H1 (cell line): Measurements from ENCODE around the gene ZNF407. TPM values are rescaled to one million over a fixed set of nuclear protein-coding genes. Genes with fewer than 3 reads are reported as not detected.

ENCODE experiments used
- CTCF ChIA-PET: fragments of 300-600 bp; sonication (Branson Sonifier 250); formaldehyde crosslinking; loops from one replicate; lab custom pipeline; 2021; ENCODE audit not compliant: partially characterized antibody; lab: Charles Lee
- POLR2A ChIA-PET: fragments of 300-600 bp; sonication (Branson Sonifier 250); formaldehyde crosslinking; loops from one replicate; lab custom pipeline; 2021; ENCODE audit warnings: inconsistent platforms; ENCODE audit not compliant: partially characterized antibody; lab: Charles Lee
- DNase-seq, 2 experiments: peaks; one replicate each; pipeline versions ENCODE4 v3.0.0 to v3.0.0-alpha.2; 2010 to 2022; ENCODE audit warnings: low spot score in 2 of 2, low read depth in 1 of 2, mixed read lengths in 1 of 2
- FAIRE-seq: peaks from 2 replicates; lab custom pipeline; 2011; peaks lifted over from hg19 to GRCh38; lab: Jason Lieb, UNC
- H2AFZ ChIP-seq: 2 replicates; pipeline ENCODE4 v1.8.1; 2012; ENCODE audit warnings: low read length, inconsistent platforms
- H2AK5ac ChIP-seq: 2 replicates; pipeline ENCODE4 v1.6.1; 2013; ENCODE audit warnings: low read depth, low read length
- H2BK120ac ChIP-seq: replicated peaks from 2 replicates; pipeline ENCODE3; 2013; ENCODE audit warnings: low read depth, low read length, inconsistent platforms
- H2BK12ac ChIP-seq: 2 replicates; pipeline ENCODE4 v1.6.1; 2013; ENCODE audit warnings: low read depth, low read length
- H2BK15ac ChIP-seq: 2 replicates; pipeline ENCODE4 v1.6.1; 2013; ENCODE audit warnings: low read length
- H2BK20ac ChIP-seq: 2 replicates; pipeline ENCODE4 v1.6.1; 2013; ENCODE audit warnings: low read length
- H2BK5ac ChIP-seq: 2 replicates; pipeline ENCODE4 v1.6.1; 2013; ENCODE audit warnings: low read depth, low read length
- H3K14ac ChIP-seq: 2 replicates; pipeline ENCODE4 v1.6.1; 2013; ENCODE audit warnings: inconsistent platforms; ENCODE audit not compliant: insufficient read length
- H3K18ac ChIP-seq: 2 replicates; pipeline ENCODE4 v1.6.1; 2013; ENCODE audit warnings: low read length; ENCODE audit errors: extremely low read depth
- H3K23ac ChIP-seq: 2 replicates; pipeline ENCODE4 v1.6.1; 2013; ENCODE audit warnings: inconsistent platforms; ENCODE audit not compliant: insufficient read length
- H3K23me2 ChIP-seq: 2 replicates; pipeline ENCODE4 v1.6.1; 2013; ENCODE audit warnings: low read depth, low read length
- H3K27ac ChIP-seq: 2 replicates; pipeline ENCODE4 v1.6.1; 2011; ENCODE audit warnings: low read depth, low read length, inconsistent platforms
- H3K27me3 ChIP-seq, 4 experiments: replicated peaks in 1 of 4; 1 replicate in 1 of 4; 2 replicates in 3 of 4; pipeline versions ENCODE4 v1.6.1 to v1.8.1; 2011 to 2013; ENCODE audit warnings: low read length in 3 of 4, mild to moderate bottlenecking in 3 of 4, inconsistent platforms in 2 of 4, mixed read lengths in 2 of 4, moderate library complexity in 1 of 4; ENCODE audit not compliant: control insufficient read depth in 3 of 4, insufficient read depth in 3 of 4; ENCODE audit errors: extremely low read depth in 1 of 4
- H3K36me3 ChIP-seq, 4 experiments: 2 replicates each; pipeline versions ENCODE4 v1.6.1 to v1.8.1; 2011 to 2013; ENCODE audit warnings: mild to moderate bottlenecking in 4 of 4, low read length in 3 of 4, moderate library complexity in 2 of 4, control low read depth in 1 of 4, inconsistent platforms in 1 of 4; ENCODE audit not compliant: insufficient read depth in 4 of 4, control insufficient read depth in 2 of 4
- H3K4ac ChIP-seq: replicated peaks from 2 replicates; pipeline ENCODE3; 2013; ENCODE audit warnings: low read length, low read depth, mixed read lengths, inconsistent platforms; ENCODE audit not compliant: insufficient read length
- H3K4me1 ChIP-seq, 4 experiments: replicated peaks in 1 of 4; 1 replicate in 1 of 4; 2 replicates in 3 of 4; pipeline versions ENCODE4 v1.6.1 to v1.8.1; 2011 to 2013; ENCODE audit warnings: low read length in 3 of 4, inconsistent platforms in 2 of 4, mixed read lengths in 1 of 4; ENCODE audit not compliant: insufficient read depth in 4 of 4, control insufficient read depth in 3 of 4
- H3K4me2 ChIP-seq, 2 experiments: 2 replicates each; pipeline versions ENCODE4 v1.6.1 to v1.8.1; 2011 to 2013; ENCODE audit warnings: low read depth in 2 of 2, low read length in 2 of 2, control low read depth in 1 of 2, inconsistent platforms in 1 of 2, mild to moderate bottlenecking in 1 of 2; ENCODE audit not compliant: insufficient read depth in 1 of 2
- H3K4me3 ChIP-seq, 4 experiments: fragments of 200-600, 300-600 bp in 1 of 4; sonication (generic), shearing (Covaris generic), sonication (Bioruptor Twin) in 1 of 4; 2 replicates each; pipeline versions ENCODE4 v1.5.1 to v1.8.1; 2011 to 2016; ENCODE audit warnings: low read length in 4 of 4, low read depth in 3 of 4, control low read depth in 2 of 4, inconsistent platforms in 2 of 4, mild to moderate bottlenecking in 2 of 4, mixed read lengths in 1 of 4, moderate library complexity in 1 of 4; ENCODE audit not compliant: insufficient read depth in 2 of 4; ENCODE audit errors: extremely low read depth in 1 of 4
- H3K56ac ChIP-seq: replicated peaks from 2 replicates; pipeline ENCODE3; 2013; ENCODE audit warnings: low read depth, mild to moderate bottlenecking, mixed read lengths, low read length, inconsistent platforms; ENCODE audit not compliant: insufficient read length
- H3K79me1 ChIP-seq: 2 replicates; pipeline ENCODE4 v1.6.1; 2013; ENCODE audit warnings: low read depth, low read length, control low read depth
- H3K79me2 ChIP-seq, 2 experiments: 2 replicates each; pipeline versions ENCODE4 v1.6.1 to v1.8.1; 2012 to 2013; ENCODE audit warnings: low read length in 2 of 2, mild to moderate bottlenecking in 2 of 2, inconsistent platforms in 1 of 2; ENCODE audit not compliant: insufficient read depth in 2 of 2, control insufficient read depth in 1 of 2
- H3K9ac ChIP-seq, 4 experiments: replicated peaks in 1 of 4; 1 replicate in 1 of 4; 2 replicates in 3 of 4; pipeline versions ENCODE4 v1.6.1 to v1.8.1; 2011 to 2013; ENCODE audit warnings: low read depth in 3 of 4, low read length in 3 of 4, control low read depth in 2 of 4, mild to moderate bottlenecking in 2 of 4, moderate library complexity in 2 of 4, inconsistent platforms in 1 of 4; ENCODE audit errors: extremely low read depth in 1 of 4
- H3K9me3 ChIP-seq, 2 experiments: 2 replicates each; pipeline versions ENCODE4 v1.6.1 to v1.8.1; 2012 to 2013; ENCODE audit warnings: mild to moderate bottlenecking in 2 of 2, moderate library complexity in 2 of 2, control low read depth in 1 of 2, inconsistent platforms in 1 of 2, low read depth in 1 of 2, low read length in 1 of 2, mixed read lengths in 1 of 2; ENCODE audit not compliant: insufficient read depth in 2 of 2
- H4K20me1 ChIP-seq, 2 experiments: replicated peaks in 1 of 2; 2 replicates each; pipeline versions ENCODE3 to v1.8.1; 2011 to 2013; ENCODE audit warnings: inconsistent platforms in 2 of 2, low read length in 2 of 2, mild to moderate bottlenecking in 1 of 2; ENCODE audit not compliant: insufficient read depth in 2 of 2, control insufficient read depth in 1 of 2
- H4K5ac ChIP-seq: 2 replicates; pipeline ENCODE4 v1.6.1; 2013; ENCODE audit warnings: low read length, low read depth, mixed read lengths, inconsistent platforms; ENCODE audit not compliant: insufficient read length
- H4K8ac ChIP-seq: 2 replicates; pipeline ENCODE4 v1.8.0; 2013; ENCODE audit warnings: mild to moderate bottlenecking, moderate library complexity, low read length, inconsistent platforms; ENCODE audit not compliant: insufficient read depth; ENCODE audit errors: extremely low read depth
- H4K91ac ChIP-seq: replicated peaks from 2 replicates; pipeline ENCODE3; 2013; ENCODE audit warnings: low read length, mixed read lengths, inconsistent platforms; ENCODE audit not compliant: insufficient read length
- BCL11A ChIP-seq, 2 experiments: IDR thresholded peaks; one replicate each; pipeline ENCODE4 v1.6.1; 2011; ENCODE audit warnings: low read depth in 2 of 2, low read length in 2 of 2, mild to moderate bottlenecking in 2 of 2
- CHD2 ChIP-seq: IDR thresholded peaks from 2 replicates; pipeline ENCODE4 v1.6.1; 2012; ENCODE audit warnings: low read length, improper control_type of control experiment
- CTBP2 ChIP-seq: IDR thresholded peaks from 2 replicates; pipeline ENCODE4 v1.7.0; 2011; ENCODE audit warnings: borderline replicate concordance, mild to moderate bottlenecking, moderate library complexity, mixed read lengths, low read length; ENCODE audit not compliant: insufficient read depth, insufficient read length
- FOSL1 ChIP-seq: IDR thresholded peaks from 2 replicates; pipeline ENCODE4 v1.6.1; 2011; ENCODE audit warnings: mild to moderate bottlenecking, low read depth, low read length, moderate library complexity; ENCODE audit not compliant: insufficient read depth
- HDAC2 ChIP-seq, 2 experiments: fragments of 300-600 bp in 1 of 2; sonication (generic) in 1 of 2; IDR thresholded peaks; 2 replicates each; pipeline ENCODE4 v1.6.1; 2011 to 2012; ENCODE audit warnings: low read depth in 2 of 2, low read length in 2 of 2, mild to moderate bottlenecking in 2 of 2, moderate library complexity in 2 of 2, borderline replicate concordance in 1 of 2, inconsistent platforms in 1 of 2
- MAX ChIP-seq: IDR thresholded peaks from 2 replicates; pipeline ENCODE4 v1.6.1; 2012; ENCODE audit warnings: inconsistent platforms
- RFX5 ChIP-seq: IDR thresholded peaks from 2 replicates; pipeline ENCODE4 v1.6.1; 2011; ENCODE audit warnings: low read depth, low read length, improper control_type of control experiment, borderline replicate concordance
- RXRA ChIP-seq: IDR thresholded peaks from 2 replicates; pipeline ENCODE4 v1.6.1; 2011; ENCODE audit warnings: low read depth, mild to moderate bottlenecking, low read length, moderate library complexity; ENCODE audit not compliant: insufficient read depth
- SP1 ChIP-seq: IDR thresholded peaks from 2 replicates; pipeline ENCODE4 v1.6.1; 2011; ENCODE audit warnings: low read depth, low read length
- SRF ChIP-seq: IDR thresholded peaks from 2 replicates; pipeline ENCODE4 v1.6.1; 2011; ENCODE audit warnings: mild to moderate bottlenecking, low read depth, low read length, moderate library complexity
- TAF1 ChIP-seq: IDR thresholded peaks from 2 replicates; pipeline ENCODE4 v1.6.1; 2011; ENCODE audit warnings: mild to moderate bottlenecking, low read depth, low read length
- TCF12 ChIP-seq: IDR thresholded peaks from 2 replicates; pipeline ENCODE4 v1.6.1; 2011; ENCODE audit warnings: low read depth, mild to moderate bottlenecking, low read length
- WGBS, 2 experiments: shearing (Covaris generic) in 1 of 2; methylation state at CpG; one replicate each; pipeline versions ENCODE4 v1.1.6 to v1.1.7; 2013 to 2015; ENCODE audit warnings: low lambda C conversion rate in 2 of 2, mixed read lengths in 2 of 2, inconsistent platforms in 1 of 2, low coverage in 1 of 2, missing lambda C conversion rate in 1 of 2; ENCODE audit not compliant: insufficient replicate concordance in 2 of 2, insufficient coverage in 1 of 2, insufficient read length in 1 of 2; ENCODE audit errors: extremely low coverage in 1 of 2, missing lambda C conversion rate in 1 of 2; 5-methylcytosine and 5-hydroxymethylcytosine counted together
- polyA plus RNA-seq, 7 experiments: library from polyadenylated mRNA; depleted of rRNA in 3 of 7; stranded (reverse) in 5 of 7; unstranded in 2 of 7; fragments of >200 nt in 5 of 7; fragments of 200-250 nt in 2 of 7; gene quantifications; 1 replicate in 5 of 7; 2 replicates in 1 of 7; 4 replicates in 1 of 7; pipeline versions ENCODE4 v1.2.1 to v1.2.3, GENCODE V29; 2011 to 2013; ENCODE audit warnings: missing spikeins in 2 of 7, mixed read lengths in 2 of 7
- total RNA-seq: library from RNA; stranded (reverse); fragmentation: NEBNext Ultra II Directional; extraction: Animal tissue kit (Norgen Biotek cat#: 25700); gene quantifications from 2 replicates; pipeline ENCODE4 v1.2.1, GENCODE V29; 2021

ZNF407 gene
- total and polyA plus RNA-seq, 2 of the 8 experiments (the other 6 are each of a cell fraction or from before 2014, with no cell fraction given) = 1.5 to 6.8 TPM

GRCh38 chr18:74918276-74918790 lies 320.7 kb downstream of the ZNF407 start:
- WGBS, 2 experiments = 86% methylated on average over 3 of the region's 3 CpGs; no CpG with 5 or more reads in 1 of the 2 experiments
- no peak for FAIRE-seq

More at GRCh38 chr18:74918276-74918790, 320.7 kb downstream of the ZNF407 start:
- no peak overlapping the region for H2BK5ac ChIP-seq
- H4K8ac ChIP-seq = no peak overlapping the region
- H3K27ac ChIP-seq = no peak overlapping the region
- no peak overlapping the region for H4K91ac ChIP-seq
- no peaks in the 10 kb centered on the region for H3K36me3 ChIP-seq
- H3K9me3 ChIP-seq = no peaks in the 10 kb centered on the region
- H3K79me1 ChIP-seq = no peaks in the 10 kb centered on the region
- H4K5ac ChIP-seq = no peak overlapping the region
- no peak overlapping the region for H3K23ac ChIP-seq
- no peaks in the 10 kb centered on the region for H3K79me2 ChIP-seq
- no peak overlapping the region for H3K14ac ChIP-seq
- no peak overlapping the region for H2AFZ ChIP-seq
- no peak overlapping the region for H3K4me3 ChIP-seq
- H2BK15ac ChIP-seq = no peak overlapping the region
- H3K18ac ChIP-seq = no peak overlapping the region
- H2BK120ac ChIP-seq = no peak overlapping the region
- no peaks in the 10 kb centered on the region for H4K20me1 ChIP-seq
- no peak overlapping the region for H2AK5ac ChIP-seq
- no peak overlapping the region for H2BK12ac ChIP-seq
- POLR2A ChIA-PET = interaction anchor here (1.5 kb wide), 1 partner anchor 10 kb away, joined by 3 read pairs; no protein-coding TSS in a partner anchor
- H3K27me3 ChIP-seq = no peaks in the 10 kb centered on the region
- DNase-seq = no peak
- H3K4me2 ChIP-seq = no peak overlapping the region
- no peak overlapping the region for H3K9ac ChIP-seq
- peaks cover 10% of the 10 kb centered on the region; the same call in 1 of the 2 replicates for H3K23me2 ChIP-seq
- peaks cover 2 to 21% (median 7%) of the 10 kb centered on the region in 4 experiments for H3K4me1 ChIP-seq
- H3K56ac ChIP-seq = no peak overlapping the region
- no peak overlapping the region for H2BK20ac ChIP-seq
- CTCF ChIA-PET = interaction anchor here (0.8 to 2.2 kb wide), 5 partner anchors 12 to 502 kb away, joined by 3 to 6 read pairs (median 4); no protein-coding TSS in a partner anchor
- no peak overlapping the region for H3K4ac ChIP-seq
- TF ChIP-seq RXRA (no peak), SRF (no peak), FOSL1 (no peak), HDAC2 (IDR thresholded peaks at IDR 0.05; ENCODE audit: borderline replicate concordance in 1 of 2, low read depth in 2 of 2, low read length in 2 of 2) (no peak), CTBP2 (no peak), MAX (no peak), CHD2 (no peak), TAF1 (no peak), TCF12 (no peak), SP1 (no peak), BCL11A (IDR thresholded peaks at IDR 0.05; ENCODE audit: low read depth in 2 of 2, low read length in 2 of 2) (no peak), RFX5 (no peak)
- TF ChIP-seq, all 59 proteins: peak for 0
